Measurements from ENCODE around the gene TPD52L1.
A peak's percentile ranks its signal among the peaks of the same experiment; 100 is the strongest.
"Not testable (repeated sequence)": the region's sequence is repeated elsewhere in the genome, so short reads cannot be mapped to it uniquely, and the experiment has no call there.

The TPD52L1 gene

DNA sequence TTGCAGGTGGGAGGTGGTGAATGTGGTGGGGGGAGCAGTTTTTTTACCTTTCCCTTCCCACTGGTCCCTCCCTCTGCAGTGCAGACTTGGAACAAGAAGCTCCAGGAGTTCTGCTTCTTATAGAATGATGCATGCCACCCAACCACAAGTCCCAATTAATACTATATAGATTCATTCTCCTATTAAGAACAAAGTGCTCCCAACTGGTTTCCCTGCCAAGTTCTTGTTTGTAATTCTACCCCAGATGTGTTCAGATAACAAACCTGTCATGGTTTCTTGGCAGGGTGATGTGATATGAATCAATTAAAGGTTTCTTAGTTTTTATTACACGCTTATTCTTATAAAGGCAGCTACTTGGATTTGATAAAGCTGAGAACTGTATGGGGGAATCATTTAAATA, 124.3 kb downstream of the TPD52L1 start:
- Mint-ChIP-seq H3K27ac (no peak overlapping the region), H3K36me3 (ENCODE audit: low read depth) (peaks cover 78% of the 10 kb centered on the region), H3K4me1 (no peaks in the 10 kb centered on the region), H3K27me3 (ENCODE audit: low read depth, poor library complexity) (no peaks in the 10 kb centered on the region), H3K4me3 (no peak overlapping the region), H3K9me3 (peaks cover 36% of the 10 kb centered on the region)
- DNase-seq: no peak
- no peak for TF ChIP-seq CTCF (IDR thresholded peaks at IDR 0.05)

- H3K4me1 Mint-ChIP-seq: no peaks in the 10 kb centered on the region
- peaks cover 3% of the 10 kb centered on the region for H3K27me3 Mint-ChIP-seq (ENCODE audit: low read depth, poor library complexity)
- no peak overlapping the region for H3K4me3 Mint-ChIP-seq
- peaks cover 57% of the 10 kb centered on the region for H3K9me3 Mint-ChIP-seq
- no peak for DNase-seq
- H3K27ac Mint-ChIP-seq: no peak overlapping the region
- TF ChIP-seq CTCF (IDR thresholded peaks at IDR 0.05): no peak
- H3K36me3 Mint-ChIP-seq (ENCODE audit: low read depth): peaks cover 85% of the 10 kb centered on the region
These were observed 126.4 kb downstream of the TPD52L1 start for GRCh38 chr6:125279961-125280360.

DNA sequence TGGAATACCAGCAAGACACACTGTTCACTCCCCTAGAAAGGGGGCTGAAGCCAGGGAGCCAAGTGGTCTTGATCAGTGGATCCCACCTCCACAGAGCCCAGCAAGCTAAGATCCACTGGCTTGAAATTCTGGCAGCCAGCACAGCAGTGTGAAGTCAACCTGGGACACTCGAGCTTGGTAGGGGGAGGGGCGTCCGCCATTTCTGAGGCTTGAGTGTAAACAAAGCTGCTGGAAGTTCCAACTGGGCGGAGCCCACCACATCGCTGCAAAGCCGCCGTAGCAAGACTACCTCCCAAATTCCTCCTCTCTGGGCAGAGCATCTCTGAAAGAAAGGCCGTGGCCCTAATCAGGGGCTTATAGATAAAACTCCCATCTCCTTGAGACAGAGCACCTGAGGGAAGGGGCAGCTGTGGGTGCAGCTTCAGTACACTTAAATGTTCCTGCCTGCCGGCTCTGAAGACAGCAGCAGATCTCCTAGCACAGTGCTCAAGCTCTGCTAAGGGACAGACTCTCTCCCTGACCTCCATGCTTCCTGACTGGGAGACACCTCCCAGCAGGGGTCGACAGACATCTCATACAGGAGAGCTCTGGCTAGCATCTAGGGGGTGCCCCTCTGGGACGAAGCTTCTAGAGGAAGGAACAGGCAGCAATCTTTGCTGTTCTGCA, 126.9 kb downstream of the TPD52L1 start:
- DNase-seq: peak; percentile 11
- Mint-ChIP-seq H3K9me3 (peaks cover 63% of the 10 kb centered on the region), H3K36me3 (ENCODE audit: low read depth) (peaks cover 85% of the 10 kb centered on the region)
- not testable (repeated sequence) for H3K27ac Mint-ChIP-seq; H3K4me3 Mint-ChIP-seq; H3K27me3 Mint-ChIP-seq (ENCODE audit: low read depth, poor library complexity); H3K4me1 Mint-ChIP-seq

- peaks cover 83% of the 10 kb centered on the region for H3K9me3 Mint-ChIP-seq
These were observed 128.9 kb downstream of the TPD52L1 start for GRCh38 chr6:125282470-125282869.

GRCh38 chr6:125285353-125285752, 131.8 kb downstream of the TPD52L1 start:
- peaks cover 94% of the 10 kb centered on the region for H3K36me3 Mint-ChIP-seq (ENCODE audit: low read depth)
- TF ChIP-seq CTCF (IDR thresholded peaks at IDR 0.05): no peak
- no peak for DNase-seq
- H3K27ac Mint-ChIP-seq: no peak overlapping the region
- peaks cover 3% of the 10 kb centered on the region for H3K27me3 Mint-ChIP-seq (ENCODE audit: low read depth, poor library complexity)
- no peaks in the 10 kb centered on the region for H3K4me1 Mint-ChIP-seq
- peaks cover 92% of the 10 kb centered on the region for H3K9me3 Mint-ChIP-seq
- H3K4me3 Mint-ChIP-seq: no peak overlapping the region

More at GRCh38 chr6:125282470-125282869, 128.9 kb downstream of the TPD52L1 start:
- H3K27ac Mint-ChIP-seq; H3K4me3 Mint-ChIP-seq; H3K27me3 Mint-ChIP-seq (ENCODE audit: low read depth, poor library complexity); DNase-seq; H3K4me1 Mint-ChIP-seq: not testable (repeated sequence)
- H3K36me3 Mint-ChIP-seq (ENCODE audit: low read depth): peaks cover 91% of the 10 kb centered on the region

DNA sequence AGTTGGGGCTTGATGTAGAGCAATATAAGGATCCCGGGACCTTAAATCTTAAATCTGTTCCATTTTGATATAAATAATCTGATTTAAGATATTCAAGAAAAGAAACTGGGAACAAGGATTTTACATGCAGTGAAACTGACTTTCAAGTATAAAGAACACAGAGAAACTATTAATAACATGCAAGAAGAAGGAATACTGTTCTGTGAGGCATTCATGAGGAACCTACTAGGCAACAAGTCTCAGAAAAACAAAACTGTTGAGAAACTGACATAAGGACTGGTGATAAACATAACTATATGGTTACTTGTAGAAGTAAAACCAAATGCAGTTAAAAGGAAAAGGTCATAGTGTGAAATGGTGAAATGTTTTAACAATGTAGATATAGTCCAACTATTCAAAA, 132.4 kb downstream of the TPD52L1 start:
- H3K27me3 Mint-ChIP-seq (ENCODE audit: low read depth, poor library complexity): peaks cover 3% of the 10 kb centered on the region
- H3K27ac Mint-ChIP-seq: no peak overlapping the region
- H3K4me1 Mint-ChIP-seq: no peaks in the 10 kb centered on the region
- no peak for TF ChIP-seq CTCF (IDR thresholded peaks at IDR 0.05)
- peaks cover 86% of the 10 kb centered on the region for H3K9me3 Mint-ChIP-seq
- DNase-seq: no peak
- no peak overlapping the region for H3K4me3 Mint-ChIP-seq
- H3K36me3 Mint-ChIP-seq (ENCODE audit: low read depth): peaks cover 94% of the 10 kb centered on the region

DNA sequence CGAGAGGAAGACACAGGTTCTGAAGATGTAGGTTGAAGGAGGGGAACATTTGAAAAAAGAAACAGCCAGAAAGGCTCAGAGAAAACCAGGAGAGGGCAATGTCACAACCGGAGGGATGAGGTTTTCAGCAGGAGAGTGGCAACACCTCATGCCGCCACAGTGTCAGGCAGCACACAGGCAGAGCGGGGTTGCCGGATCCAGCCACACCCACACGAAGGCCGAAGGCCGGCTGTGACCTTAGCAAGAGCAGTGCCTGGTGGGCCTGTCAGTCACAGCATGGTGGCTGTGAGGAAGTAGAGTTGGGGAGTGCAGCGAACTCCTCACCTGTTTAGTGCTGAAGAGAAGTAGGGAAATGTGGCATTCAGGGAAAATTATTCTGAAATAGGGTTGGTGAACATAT, 134.1 kb downstream of the TPD52L1 start:
- H3K9me3 Mint-ChIP-seq: peaks cover 68% of the 10 kb centered on the region
- peaks cover 3% of the 10 kb centered on the region for H3K27me3 Mint-ChIP-seq (ENCODE audit: low read depth, poor library complexity)
- H3K36me3 Mint-ChIP-seq (ENCODE audit: low read depth): peaks cover 94% of the 10 kb centered on the region
- no peak for TF ChIP-seq CTCF (IDR thresholded peaks at IDR 0.05)
- no peaks in the 10 kb centered on the region for H3K4me1 Mint-ChIP-seq
- H3K27ac Mint-ChIP-seq: no peak overlapping the region
- no peak for DNase-seq
- H3K4me3 Mint-ChIP-seq: no peak overlapping the region

All from nephron progenitor cell (in vitro differentiated cells).